GM19455 (cell line): ENCODE data around the gene RASGRP3.

Source experiments
- ATAC-seq: cut with Tn5 transposase; IDR thresholded peaks from one replicate; pipeline ENCODE4 v1.9.1; 2021; ENCODE audit not compliant: unreplicated experiment

RASGRP3 gene

GRCh38 chr2:33518929-33519328 lies 42.5 kb downstream of the RASGRP3 start:
- no peak for ATAC-seq

- ATAC-seq: no peak
Observed at GRCh38 chr2:33521791-33522281, 45.4 kb downstream of the RASGRP3 start.

GRCh38 chr2:33522576-33522975 lies 46.1 kb downstream of the RASGRP3 start:
- no peak for ATAC-seq

- ATAC-seq: no peak
Observed at GRCh38 chr2:33525666-33526065, 49.2 kb downstream of the RASGRP3 start.

GRCh38 chr2:33526132-33526531 lies 49.7 kb downstream of the RASGRP3 start:
- no peak for ATAC-seq

- no peak for ATAC-seq
Observed at GRCh38 chr2:33526921-33527320, 50.5 kb downstream of the RASGRP3 start.

- ATAC-seq: no peak
Observed at GRCh38 chr2:33528441-33528950, 52.0 kb downstream of the RASGRP3 start.

GRCh38 chr2:33529771-33530481 lies 53.5 kb downstream of the RASGRP3 start:
- ATAC-seq: no peak

- ATAC-seq: no peak
Observed at GRCh38 chr2:33530690-33531548, 54.5 kb downstream of the RASGRP3 start.

GRCh38 chr2:33531549-33532059 lies 55.2 kb downstream of the RASGRP3 start:
- no peak for ATAC-seq

GRCh38 chr2:33532146-33532545 lies 55.7 kb downstream of the RASGRP3 start:
- ATAC-seq: no peak

GRCh38 chr2:33532966-33533365 lies 56.5 kb downstream of the RASGRP3 start:
- no peak for ATAC-seq

GRCh38 chr2:33535421-33535820 lies 59.0 kb downstream of the RASGRP3 start:
- no peak for ATAC-seq

- no peak for ATAC-seq
Observed at GRCh38 chr2:33541243-33541642, 64.8 kb downstream of the RASGRP3 start.

GRCh38 chr2:33550206-33550605 lies 73.8 kb downstream of the RASGRP3 start:
- no peak for ATAC-seq

GRCh38 chr2:33552758-33553461 lies 76.5 kb downstream of the RASGRP3 start:
- ATAC-seq: no peak

GRCh38 chr2:33555681-33556080 lies 79.2 kb downstream of the RASGRP3 start:
- no peak for ATAC-seq

GRCh38 chr2:33559328-33559727 lies 82.9 kb downstream of the RASGRP3 start:
- no peak for ATAC-seq

GRCh38 chr2:33560017-33560416 lies 83.6 kb downstream of the RASGRP3 start:
- ATAC-seq: no peak

- no peak for ATAC-seq
Observed at GRCh38 chr2:33561872-33562271, 85.4 kb downstream of the RASGRP3 start.

GRCh38 chr2:33570681-33571080 lies 94.2 kb downstream of the RASGRP3 start:
- ATAC-seq: no peak
